Osteocyte (in vitro differentiated cells): ENCODE measurements around the gene ABCF1. TPM values are rescaled to one million over a fixed set of nuclear protein-coding genes. Genes with fewer than 3 reads are reported as not detected.
A peak's percentile ranks its signal among the peaks of the same experiment; 100 is the strongest.

ENCODE experiments used
- DNase-seq: peaks from one replicate; pipeline ENCODE4 v3.0.0; 2021; ENCODE audit warnings: mixed read lengths; ENCODE audit not compliant: unreplicated experiment; ENCODE audit errors: extremely low spot score
- H3K27ac Mint-ChIP-seq: one replicate; pipeline ENCODE4 v1.8.0; 2021; ENCODE audit warnings: mild to moderate bottlenecking, mixed read lengths; ENCODE audit not compliant: unreplicated experiment
- H3K27me3 Mint-ChIP-seq: one replicate; pipeline ENCODE4 v1.8.0; 2021; ENCODE audit warnings: mixed read lengths; ENCODE audit not compliant: unreplicated experiment
- H3K36me3 Mint-ChIP-seq: one replicate; pipeline ENCODE4 v1.8.0; 2021; ENCODE audit warnings: mixed read lengths; ENCODE audit not compliant: unreplicated experiment
- H3K4me1 Mint-ChIP-seq: one replicate; pipeline ENCODE4 v1.8.0; 2021; ENCODE audit warnings: mixed read lengths; ENCODE audit not compliant: unreplicated experiment
- H3K4me3 Mint-ChIP-seq: one replicate; pipeline ENCODE4 v1.8.0; 2021; ENCODE audit warnings: mild to moderate bottlenecking, moderate library complexity, mixed read lengths; ENCODE audit not compliant: unreplicated experiment
- H3K9me3 Mint-ChIP-seq: one replicate; pipeline ENCODE4 v1.8.0; 2021; ENCODE audit warnings: mixed read lengths; ENCODE audit not compliant: unreplicated experiment
- CTCF ChIP-seq: fragments of 200-600 bp; sonication (generic); IDR thresholded peaks from 2 replicates; pipeline ENCODE4 v1.5.0; 2021; ENCODE audit warnings: antibody characterized with exemption, mild to moderate bottlenecking, moderate library complexity
- microRNA-seq: library from miRNA; unstranded; fragments of <30 nt; microRNA quantifications from one replicate; pipeline ENCODE4 v1.1.0, GENCODE V29; 2020; ENCODE audit not compliant: unreplicated experiment
- total RNA-seq: library from RNA; stranded (reverse); gene quantifications from 2 replicates; pipeline ENCODE4 v1.2.1, GENCODE V29; 2021

Gene ABCF1
- total RNA-seq, 1 donor from 2014 or later: 70.5 TPM

DNA sequence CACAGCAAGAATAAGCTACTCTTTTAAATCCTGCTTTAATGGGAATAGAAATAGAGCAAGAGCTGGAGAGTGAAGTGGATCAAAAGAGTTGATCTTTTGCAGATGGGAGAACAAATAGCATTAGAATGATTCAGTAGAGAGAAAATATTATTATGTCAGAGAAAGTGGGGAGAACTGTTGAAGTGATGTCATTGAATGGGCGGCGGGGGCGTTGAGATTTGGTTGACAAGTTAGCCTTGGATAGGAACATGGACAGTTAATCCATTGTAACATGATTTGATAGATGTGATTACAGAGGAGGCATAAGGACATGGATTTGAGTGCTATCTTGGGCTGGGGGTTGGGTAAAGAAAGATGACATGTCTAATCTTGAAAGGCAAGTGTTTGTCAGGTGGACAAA, 64.6 kb downstream of the ABCF1 start:
- Mint-ChIP-seq H3K4me3 (no peak overlapping the region), H3K27ac (no peak overlapping the region), H3K9me3 (no peaks in the 10 kb centered on the region), H3K4me1 (no peaks in the 10 kb centered on the region), H3K36me3 (peaks cover 29% of the 10 kb centered on the region), H3K27me3 (no peaks in the 10 kb centered on the region)
- TF ChIP-seq CTCF: no peak
- no peak for DNase-seq

DNA sequence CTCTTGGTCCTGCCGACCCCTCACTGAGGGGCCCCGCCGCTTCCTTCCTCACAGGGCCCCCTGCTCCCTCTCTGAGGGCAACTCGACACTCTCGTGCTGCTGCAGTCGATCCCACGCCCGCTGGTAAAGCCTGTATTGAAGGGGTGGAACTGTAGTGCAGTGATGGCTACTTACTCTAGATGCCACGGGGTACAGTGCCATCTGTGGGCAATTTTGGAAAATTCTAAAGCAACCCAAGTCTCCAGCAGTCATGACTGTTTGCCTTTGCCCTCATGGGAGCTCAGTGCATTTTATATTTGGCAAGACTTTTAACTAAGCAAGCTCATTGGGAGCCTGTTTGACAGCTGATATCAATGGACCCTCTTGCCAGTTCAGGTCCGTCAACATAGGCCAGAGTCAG, 69.2 kb downstream of the ABCF1 start:
- no peak overlapping the region for H3K4me3 Mint-ChIP-seq
- peaks cover 31% of the 10 kb centered on the region for H3K36me3 Mint-ChIP-seq
- TF ChIP-seq CTCF: no peak
- no peak for DNase-seq
- H3K9me3 Mint-ChIP-seq: no peaks in the 10 kb centered on the region
- no peak overlapping the region for H3K27ac Mint-ChIP-seq
- no peaks in the 10 kb centered on the region for H3K27me3 Mint-ChIP-seq
- H3K4me1 Mint-ChIP-seq: no peaks in the 10 kb centered on the region

DNA sequence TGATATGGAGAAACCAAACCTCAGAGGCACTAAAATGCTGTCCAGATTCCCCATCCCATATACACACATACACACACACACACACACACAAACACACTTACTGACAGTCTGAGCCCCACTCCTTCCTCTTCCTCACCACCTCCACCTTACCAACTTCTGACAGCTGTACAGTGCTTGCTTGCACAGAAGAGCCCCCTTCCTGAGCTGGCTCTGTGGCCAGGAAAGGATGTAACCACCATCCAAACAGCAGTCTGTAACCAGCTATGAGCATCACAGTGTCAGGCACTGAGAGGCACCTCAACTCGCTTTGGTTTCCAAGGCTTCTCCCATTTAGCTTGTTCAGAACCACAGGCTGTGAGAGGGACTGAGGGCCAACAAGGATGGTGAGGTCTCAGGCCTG, 69.8 kb downstream of the ABCF1 start:
- Mint-ChIP-seq H3K27me3 (no peaks in the 10 kb centered on the region), H3K36me3 (peaks cover 26% of the 10 kb centered on the region), H3K4me1 (peaks cover under 1% of the 10 kb centered on the region), H3K27ac (no peak overlapping the region), H3K9me3 (no peaks in the 10 kb centered on the region), H3K4me3 (no peak overlapping the region)
- no peak for TF ChIP-seq CTCF
- DNase-seq: no peak

Small RNA genes within 50 kb of the gene (microRNA-seq; reads per million reads assigned to microRNA genes)
- gene MIR877: 111 reads per million, percentile 52 among the genes with 10 or more reads in this experiment

Other genes with a start within 250 kb of the ABCF1 start
- gene TRIM39, start 244.5 kb upstream of the ABCF1 start, total RNA-seq: 11.6 and 14.8 TPM in 2 replicates
- gene RPP21, start 226.3 kb upstream of the ABCF1 start, total RNA-seq: 47.5 and 48.8 TPM in 2 replicates
- gene HLA-E, start 81.9 kb upstream of the ABCF1 start, total RNA-seq: 170 and 174 TPM in 2 replicates
- 81.0 and 84.4 TPM in 2 replicates for gene GNL1, start 15.0 kb upstream of the ABCF1 start, total RNA-seq
- gene PRR3, start 14.1 kb upstream of the ABCF1 start, total RNA-seq: 12.1 and 17.1 TPM in 2 replicates
- 82.1 and 87.6 TPM in 2 replicates for gene PPP1R10, start 45.8 kb downstream of the ABCF1 start, total RNA-seq
- 36.6 and 39.2 TPM in 2 replicates for gene MRPS18B, start 46.4 kb downstream of the ABCF1 start, total RNA-seq
- gene ATAT1, start 55.4 kb downstream of the ABCF1 start, total RNA-seq: 17.3 and 20.0 TPM in 2 replicates
- 13.5 and 17.2 TPM in 2 replicates for gene C6orf136, start 75.7 kb downstream of the ABCF1 start, total RNA-seq
- gene DHX16, start 101.6 kb downstream of the ABCF1 start, total RNA-seq: 28.7 TPM in 2 replicates
- gene PPP1R18, start 115.2 kb downstream of the ABCF1 start, total RNA-seq: 134 and 135 TPM in 2 replicates
- 28.1 and 31.5 TPM in 2 replicates for gene NRM, start 119.5 kb downstream of the ABCF1 start, total RNA-seq
- 37.7 and 40.1 TPM in 2 replicates for gene MDC1, start 145.8 kb downstream of the ABCF1 start, total RNA-seq
- 725 and 729 TPM in 2 replicates for gene TUBB, start 148.9 kb downstream of the ABCF1 start, total RNA-seq
- gene FLOT1, start 171.2 kb downstream of the ABCF1 start, total RNA-seq: 86.8 and 88.1 TPM in 2 replicates
- gene IER3, start 173.1 kb downstream of the ABCF1 start, total RNA-seq: 395 and 418 TPM in 2 replicates